ENCODE measurements around the gene ZFC3H1. TPM values are rescaled to one million over a fixed set of nuclear protein-coding genes. Genes with fewer than 3 reads are reported as not detected.

ZFC3H1 gene
- total RNA-seq, 1 experiment from 2014 or later: 24.4 TPM

- Histone ChIP-seq H4K8ac (replicated peaks; ENCODE audit: insufficient read length, low read depth, low read length) (no peak within 1 kb of the TSS), H3K14ac (ENCODE audit: insufficient read depth, low read length) (peak within 1 kb of the TSS; percentile 89; the same call in 1 of the 2 replicates), H3K9me3 (ENCODE audit: control insufficient read depth, low read depth, low read length) (no peaks in the 10 kb centered on the region), H4K20me1 (ENCODE audit: control insufficient read depth, insufficient read depth, insufficient read length) (no peaks in the 10 kb centered on the region), H2BK120ac (ENCODE audit: low read depth, low read length, poor library complexity, severe bottlenecking) (no peak within 1 kb of the TSS), H2AK5ac (ENCODE audit: insufficient read length, low read length) (no peak within 1 kb of the TSS), H3K9ac (ENCODE audit: extremely low read depth, insufficient read length, low read length) (peak within 1 kb of the TSS; percentile 51), H2BK5ac (ENCODE audit: insufficient read length, low read length) (no peak within 1 kb of the TSS), H3K4ac (ENCODE audit: low read depth, low read length) (no peak within 1 kb of the TSS), H3K4me2 (ENCODE audit: insufficient read depth, insufficient read length, low read length) (peak within 1 kb of the TSS; percentile 67), H2BK15ac (ENCODE audit: low read depth, low read length) (no peak within 1 kb of the TSS), H3K23ac (ENCODE audit: insufficient read length, low read depth, low read length) (no peak within 1 kb of the TSS), H3T11ph (ENCODE audit: low read length) (no peak within 1 kb of the TSS), H3K4me1 (ENCODE audit: insufficient read depth, low read length) (no peaks in the 10 kb centered on the region), H4K91ac (ENCODE audit: insufficient read length, low read depth, low read length) (no peak within 1 kb of the TSS), H3K79me1 (ENCODE audit: insufficient read depth, low read depth, low read length, poor library complexity, severe bottlenecking) (no peaks in the 10 kb centered on the region), H3K23me2 (ENCODE audit: insufficient read length, low read depth, low read length, poor library complexity, severe bottlenecking) (no peaks in the 10 kb centered on the region), H2BK20ac (ENCODE audit: low read depth, low read length, poor library complexity, severe bottlenecking) (no peak within 1 kb of the TSS), H3K18ac (ENCODE audit: insufficient read length, low read depth, low read length) (peak within 1 kb of the TSS; percentile 85), H3K56ac (ENCODE audit: insufficient read length, low read depth, low read length) (no peak within 1 kb of the TSS), H4K5ac (ENCODE audit: insufficient read length, low read depth, low read length) (no peak within 1 kb of the TSS), H3K79me2 (ENCODE audit: insufficient read depth, low read length) (no peaks in the 10 kb centered on the region), H3K27me3 (ENCODE audit: insufficient read depth, low read length) (no peaks in the 10 kb centered on the region), H3K27ac (ENCODE audit: insufficient read length, low read depth, low read length) (no peak within 1 kb of the TSS), H2AFZ (ENCODE audit: low read length) (peak within 1 kb of the TSS; percentile 59), H2BK12ac (ENCODE audit: insufficient read length, low read depth, low read length) (no peak within 1 kb of the TSS)
- Mint-ChIP-seq H3K4me1 (peaks cover 6 to 9% of the 10 kb centered on the region in 2 experiments), H3K9me3 (no peaks in the 10 kb centered on the region), H3K36me3 (ENCODE audit: insufficient read depth in 1 of 3, low read depth in 3 of 3) (no peaks in the 10 kb centered on the region; a peak in 1 of 7 replicates), H3K27ac (peak within 1 kb of the TSS; percentile 89 to 98 (median 90)), H3K27me3 (ENCODE audit: low read depth) (no peaks in the 10 kb centered on the region), H3K4me3 (peak within 1 kb of the TSS; percentile 88 to 96)
- no CpG with 5 or more reads among the region's 63 CpGs for WGBS (ENCODE audit: extremely low coverage, insufficient read length, low lambda C conversion rate)
- DNase-seq: peak; percentile 91
- TF ChIP-seq CTCF (conservative IDR thresholded peaks at IDR 0.05): no peak; the same call in 2 of the 3 replicates
Measured at GRCh38 chr12:71685914-71686657, 22.4 kb upstream of the ZFC3H1 start, which contains the start of gene TMEM19. Gene TMEM19 (plus strand): TSS chr12:71686082. CDS start chr12:71686681, 599 bp downstream.
